HG03135 (cell line): ENCODE results near the gene NAGPA.

Source experiments
- ATAC-seq: cut with Tn5 transposase; IDR thresholded peaks from one replicate; pipeline ENCODE4 v1.9.1; 2021; ENCODE audit warnings: mild to moderate bottlenecking, moderate library complexity; ENCODE audit not compliant: unreplicated experiment

The NAGPA gene

GRCh38 chr16:5031601-5032000 is 2.1 kb downstream of the NAGPA start:
- ATAC-seq: no peak

GRCh38 chr16:5030251-5030870 is 3.4 kb downstream of the NAGPA start:
- no peak for ATAC-seq

GRCh38 chr16:5028950-5029475 is 4.7 kb downstream of the NAGPA start:
- ATAC-seq: no peak

GRCh38 chr16:5027575-5028235 is 6.0 kb downstream of the NAGPA start:
- no peak for ATAC-seq

- no peak for ATAC-seq
Observed at GRCh38 chr16:5027086-5027485, 6.6 kb downstream of the NAGPA start.

GRCh38 chr16:5026664-5027063 is 7.1 kb downstream of the NAGPA start:
- no peak for ATAC-seq

GRCh38 chr16:5025171-5025632 is 8.5 kb downstream of the NAGPA start:
- ATAC-seq: no peak

- no peak for ATAC-seq
Observed at GRCh38 chr16:5024632-5025031, 9.1 kb downstream of the NAGPA start.

- ATAC-seq: no peak
Observed at GRCh38 chr16:5022521-5022920, 11.2 kb downstream of the NAGPA start.

GRCh38 chr16:5020551-5020950 is 13.2 kb downstream of the NAGPA start:
- ATAC-seq: no peak

- no peak for ATAC-seq
Observed at GRCh38 chr16:5019775-5020174, 14.0 kb downstream of the NAGPA start.

- ATAC-seq: no peak
Observed at GRCh38 chr16:5018793-5019192, 14.9 kb downstream of the NAGPA start.

GRCh38 chr16:5017678-5017969 is 16.1 kb downstream of the NAGPA start:
- no peak for ATAC-seq

- no peak for ATAC-seq
Observed at GRCh38 chr16:5016967-5017677, 16.6 kb downstream of the NAGPA start.

GRCh38 chr16:5015887-5016286 is 17.8 kb downstream of the NAGPA start:
- ATAC-seq: no peak

- ATAC-seq: no peak
Observed at GRCh38 chr16:5015351-5015750, 18.4 kb downstream of the NAGPA start.

- ATAC-seq: no peak
Observed at GRCh38 chr16:5012887-5013286, 20.8 kb downstream of the NAGPA start.

GRCh38 chr16:5011637-5012036 is 22.1 kb downstream of the NAGPA start:
- ATAC-seq: no peak

GRCh38 chr16:5010576-5011329 is 23.0 kb downstream of the NAGPA start:
- no peak for ATAC-seq

GRCh38 chr16:5008311-5008731 is 25.4 kb downstream of the NAGPA start:
- ATAC-seq: no peak

GRCh38 chr16:5007256-5007655 is 26.5 kb downstream of the NAGPA start:
- no peak for ATAC-seq
